ENCODE measurements around the gene MBOAT2. TPM values are rescaled to one million over a fixed set of nuclear protein-coding genes. Genes with fewer than 3 reads are reported as not detected.
A peak's percentile ranks its signal among the peaks of the same experiment; 100 is the strongest.

Gene MBOAT2
- total RNA-seq, 1 donor from 2014 or later: 84.0 TPM

DNA sequence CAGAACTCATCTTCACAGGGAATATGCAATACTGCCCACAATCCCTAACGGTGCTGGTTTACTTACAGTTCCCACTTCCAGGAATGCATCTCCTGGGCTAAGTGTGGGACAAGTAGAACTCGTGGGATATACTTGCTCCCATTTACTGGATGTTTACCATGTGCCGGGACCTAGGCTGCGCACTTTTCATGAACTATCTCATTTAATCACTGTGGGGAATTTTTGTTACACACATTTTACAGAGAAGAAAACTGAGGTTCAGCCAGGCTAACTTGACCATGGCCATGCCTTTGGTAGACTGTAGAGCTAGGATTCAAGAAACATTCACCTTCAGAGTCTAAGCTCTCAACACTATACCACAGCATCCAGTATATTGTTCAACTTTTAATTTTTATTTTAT, 24.4 kb upstream of the MBOAT2 start:
- peaks cover 22% of the 10 kb centered on the region for H3K27me3 Mint-ChIP-seq (ENCODE audit: insufficient read depth, low read depth)
- no peaks in the 10 kb centered on the region for H3K79me2 ChIP-seq (ENCODE audit: low read depth)
- H3K27ac ChIP-seq: no peak overlapping the region
- no peak overlapping the region for H3K27ac Mint-ChIP-seq
- no peaks in the 10 kb centered on the region for H3K36me3 ChIP-seq
- peaks cover 5% of the 10 kb centered on the region for H3K4me1 ChIP-seq
- H3K4me2 ChIP-seq: no peak overlapping the region
- H3K4me3 Mint-ChIP-seq: no peak overlapping the region
- H3K27me3 ChIP-seq: no peaks in the 10 kb centered on the region
- no peaks in the 10 kb centered on the region for H3K9me3 ChIP-seq (ENCODE audit: low read depth)
- no peak for TF ChIP-seq EZH2 (IDR thresholded peaks at IDR 0.05)
- no peaks in the 10 kb centered on the region for H3K36me3 Mint-ChIP-seq
- no peaks in the 10 kb centered on the region for H4K20me1 ChIP-seq (ENCODE audit: low read depth)
- H3K4me1 Mint-ChIP-seq: peaks cover 9% of the 10 kb centered on the region
- H2AFZ ChIP-seq (replicated peaks): no peak overlapping the region
- DNase-seq (ENCODE audit: low spot score): no peak
- H3F3A ChIP-seq (ENCODE audit: low read depth): no peaks in the 10 kb centered on the region
- peaks cover 3% of the 10 kb centered on the region for H3K9me3 Mint-ChIP-seq
- H3K9ac ChIP-seq: no peak overlapping the region
- no peak overlapping the region for H3K4me3 ChIP-seq

DNA sequence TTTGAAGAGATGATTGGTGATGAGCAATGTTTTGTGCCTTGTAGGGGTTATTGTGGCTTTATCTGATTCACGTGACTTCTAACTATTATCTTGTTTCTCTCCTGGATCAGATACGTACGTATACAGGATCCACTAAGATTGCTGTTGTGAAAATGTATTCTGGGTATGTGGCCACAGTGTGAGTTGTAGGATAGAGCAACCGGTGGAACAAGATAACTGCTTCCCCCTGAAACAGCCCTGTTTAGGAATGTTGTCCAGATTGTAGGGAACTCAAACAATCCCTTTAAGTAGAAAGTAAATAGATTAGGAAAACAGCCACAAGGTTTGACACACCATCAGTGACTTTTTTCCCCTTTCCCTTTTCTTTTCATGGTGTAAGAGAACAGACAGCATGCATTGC, 22.3 kb upstream of the MBOAT2 start:
- Histone ChIP-seq H4K20me1 (ENCODE audit: low read depth) (no peaks in the 10 kb centered on the region), H3K4me1 (peaks cover 5% of the 10 kb centered on the region), H3K9ac (no peak overlapping the region), H3K4me3 (no peak overlapping the region), H3K9me3 (ENCODE audit: low read depth) (no peaks in the 10 kb centered on the region), H3K36me3 (no peaks in the 10 kb centered on the region), H3K27ac (no peak overlapping the region), H3K4me2 (no peak overlapping the region), H3K27me3 (no peaks in the 10 kb centered on the region), H2AFZ (replicated peaks) (peak overlapping the region; percentile 46), H3K79me2 (ENCODE audit: low read depth) (no peaks in the 10 kb centered on the region), H3F3A (ENCODE audit: low read depth) (no peaks in the 10 kb centered on the region)
- Mint-ChIP-seq H3K27me3 (ENCODE audit: insufficient read depth, low read depth) (peaks cover 22% of the 10 kb centered on the region), H3K4me1 (peaks cover 6% of the 10 kb centered on the region), H3K9me3 (peaks cover 3% of the 10 kb centered on the region), H3K36me3 (no peaks in the 10 kb centered on the region), H3K27ac (no peak overlapping the region), H3K4me3 (no peak overlapping the region)
- no peak for DNase-seq (ENCODE audit: low spot score)
- TF ChIP-seq, protein P1, sequence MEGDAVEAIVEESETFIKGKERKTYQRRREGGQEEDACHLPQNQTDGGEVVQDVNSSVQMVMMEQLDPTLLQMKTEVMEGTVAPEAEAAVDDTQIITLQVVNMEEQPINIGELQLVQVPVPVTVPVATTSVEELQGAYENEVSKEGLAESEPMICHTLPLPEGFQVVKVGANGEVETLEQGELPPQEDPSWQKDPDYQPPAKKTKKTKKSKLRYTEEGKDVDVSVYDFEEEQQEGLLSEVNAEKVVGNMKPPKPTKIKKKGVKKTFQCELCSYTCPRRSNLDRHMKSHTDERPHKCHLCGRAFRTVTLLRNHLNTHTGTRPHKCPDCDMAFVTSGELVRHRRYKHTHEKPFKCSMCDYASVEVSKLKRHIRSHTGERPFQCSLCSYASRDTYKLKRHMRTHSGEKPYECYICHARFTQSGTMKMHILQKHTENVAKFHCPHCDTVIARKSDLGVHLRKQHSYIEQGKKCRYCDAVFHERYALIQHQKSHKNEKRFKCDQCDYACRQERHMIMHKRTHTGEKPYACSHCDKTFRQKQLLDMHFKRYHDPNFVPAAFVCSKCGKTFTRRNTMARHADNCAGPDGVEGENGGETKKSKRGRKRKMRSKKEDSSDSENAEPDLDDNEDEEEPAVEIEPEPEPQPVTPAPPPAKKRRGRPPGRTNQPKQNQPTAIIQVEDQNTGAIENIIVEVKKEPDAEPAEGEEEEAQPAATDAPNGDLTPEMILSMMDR (IDR thresholded peaks at IDR 0.05): no peak
- no peak for TF ChIP-seq EZH2phosphoT487 (IDR thresholded peaks at IDR 0.05)
- TF ChIP-seq EZH2 (IDR thresholded peaks at IDR 0.05): no peak

DNA sequence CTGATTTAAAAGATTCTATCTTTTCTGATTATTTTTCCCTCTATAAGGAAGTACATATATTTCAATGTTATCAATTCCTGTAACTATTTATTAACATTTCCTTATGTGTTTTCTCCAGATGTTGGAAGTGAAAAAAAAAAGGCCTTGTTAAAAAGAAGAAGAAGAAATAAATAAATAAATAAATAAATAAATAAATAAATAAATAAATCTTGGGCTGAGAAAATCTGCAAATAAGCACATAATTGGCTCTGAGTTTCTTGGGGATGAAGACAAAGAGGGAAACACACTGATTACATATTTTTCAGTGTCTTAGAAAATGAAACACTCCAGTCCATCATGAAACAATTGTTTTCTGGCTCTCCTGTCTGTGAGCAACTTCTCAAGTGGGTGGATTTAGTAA, 21.1 kb upstream of the MBOAT2 start:
- Mint-ChIP-seq H3K27me3 (ENCODE audit: insufficient read depth, low read depth) (peaks cover 21% of the 10 kb centered on the region), H3K4me1 (peaks cover 2% of the 10 kb centered on the region), H3K36me3 (no peaks in the 10 kb centered on the region), H3K4me3 (no peak overlapping the region), H3K27ac (no peak overlapping the region), H3K9me3 (peaks cover 3% of the 10 kb centered on the region)
- H3K4me3 ChIP-seq: no peak overlapping the region
- H3K4me1 ChIP-seq: peaks cover under 1% of the 10 kb centered on the region
- DNase-seq (ENCODE audit: low spot score): no peak
- no peaks in the 10 kb centered on the region for H3K9me3 ChIP-seq (ENCODE audit: low read depth)
- H3K36me3 ChIP-seq: no peaks in the 10 kb centered on the region
- no peaks in the 10 kb centered on the region for H3F3A ChIP-seq (ENCODE audit: low read depth)
- H3K9ac ChIP-seq: no peak overlapping the region
- TF ChIP-seq EZH2 (IDR thresholded peaks at IDR 0.05): no peak
- no peak for TF ChIP-seq EZH2phosphoT487 (IDR thresholded peaks at IDR 0.05)
- TF ChIP-seq, protein P1 (IDR thresholded peaks at IDR 0.05): no peak
- no peak overlapping the region for H3K27ac ChIP-seq
- H3K4me2 ChIP-seq: no peak overlapping the region
- no peak overlapping the region for H2AFZ ChIP-seq (replicated peaks)
- H3K27me3 ChIP-seq: no peaks in the 10 kb centered on the region
- H3K79me2 ChIP-seq (ENCODE audit: low read depth): no peaks in the 10 kb centered on the region
- no peaks in the 10 kb centered on the region for H4K20me1 ChIP-seq (ENCODE audit: low read depth)

DNA sequence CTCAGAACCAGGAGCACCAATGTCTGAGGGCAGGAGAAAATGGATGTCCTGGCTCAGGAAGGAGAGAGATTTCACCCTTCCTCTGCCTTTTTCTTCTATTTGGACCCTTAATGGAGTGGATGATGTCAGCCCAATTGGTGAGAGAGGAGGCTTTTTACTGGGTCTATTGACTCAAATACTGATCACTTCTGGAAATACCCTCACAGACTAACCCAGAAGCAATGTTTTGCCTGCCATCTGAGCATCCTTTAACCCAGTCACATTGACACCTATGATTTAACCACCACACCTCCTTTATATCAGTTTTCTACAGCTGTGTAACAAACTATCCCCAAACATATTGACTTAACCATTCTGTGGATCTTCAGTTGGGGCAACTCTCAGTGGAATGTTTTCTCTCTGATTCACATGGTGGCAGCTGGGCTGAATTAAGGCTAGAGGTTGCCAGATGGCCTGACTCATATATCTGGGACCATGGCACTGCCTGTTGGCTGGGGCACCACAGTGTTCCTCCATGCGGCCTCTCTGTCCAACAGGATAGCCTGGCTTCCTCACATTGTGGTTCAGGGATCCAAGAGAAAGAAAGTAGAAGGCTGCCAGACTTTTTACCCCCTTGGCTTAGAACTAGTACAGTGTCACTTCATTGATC, 18.2 kb upstream of the MBOAT2 start:
- Histone ChIP-seq H3F3A (ENCODE audit: low read depth) (no peaks in the 10 kb centered on the region), H3K27me3 (no peaks in the 10 kb centered on the region), H4K20me1 (ENCODE audit: low read depth) (no peaks in the 10 kb centered on the region), H3K4me3 (no peak overlapping the region), H3K9me3 (ENCODE audit: low read depth) (no peaks in the 10 kb centered on the region), H2AFZ (replicated peaks) (no peak overlapping the region), H3K27ac (no peak overlapping the region), H3K4me1 (no peaks in the 10 kb centered on the region), H3K4me2 (no peak overlapping the region), H3K9ac (no peak overlapping the region), H3K79me2 (ENCODE audit: low read depth) (no peaks in the 10 kb centered on the region), H3K36me3 (no peaks in the 10 kb centered on the region)
- TF ChIP-seq, protein P1 (IDR thresholded peaks at IDR 0.05): no peak
- no peak for TF ChIP-seq EZH2 (IDR thresholded peaks at IDR 0.05)
- no peak for TF ChIP-seq EZH2phosphoT487 (IDR thresholded peaks at IDR 0.05)
- no peak overlapping the region for H3K27ac Mint-ChIP-seq
- DNase-seq (ENCODE audit: low spot score): no peak
- no peak overlapping the region for H3K4me3 Mint-ChIP-seq
- H3K36me3 Mint-ChIP-seq: no peaks in the 10 kb centered on the region
- H3K4me1 Mint-ChIP-seq: no peaks in the 10 kb centered on the region
- peaks cover 11% of the 10 kb centered on the region for H3K27me3 Mint-ChIP-seq (ENCODE audit: insufficient read depth, low read depth)
- H3K9me3 Mint-ChIP-seq: no peaks in the 10 kb centered on the region

Data from neural progenitor cell (in vitro differentiated cells).